Suprapubic skin (tissue), 3 donors: ENCODE results near the gene IGF2BP2.

Source experiments
- EP300 ChIP-seq: sonication (generic); formaldehyde crosslinking; IDR thresholded peaks from one replicate; pipeline ENCODE4 v1.6.1; 2017; ENCODE audit warnings: antibody characterized with exemption
- POLR2A ChIP-seq, 2 donors: fragments of 450-650 bp; IDR thresholded peaks; one replicate each; pipeline ENCODE4 v1.6.1; 2017; ENCODE audit warnings: antibody characterized with exemption in 2 of 2, mild to moderate bottlenecking in 2 of 2, moderate library complexity in 2 of 2
- TF ChIP-seq, protein P1 (sequence below), 2 donors: fragments of 200-600 bp in 1 of 2; fragments of 450-650 bp in 1 of 2; sonication (generic) in 1 of 2; IDR thresholded peaks; one replicate each; pipeline ENCODE4 v1.5.1; 2016 to 2019; ENCODE audit warnings: antibody characterized with exemption in 2 of 2, mild to moderate bottlenecking in 1 of 2, moderate library complexity in 1 of 2

DNA sequence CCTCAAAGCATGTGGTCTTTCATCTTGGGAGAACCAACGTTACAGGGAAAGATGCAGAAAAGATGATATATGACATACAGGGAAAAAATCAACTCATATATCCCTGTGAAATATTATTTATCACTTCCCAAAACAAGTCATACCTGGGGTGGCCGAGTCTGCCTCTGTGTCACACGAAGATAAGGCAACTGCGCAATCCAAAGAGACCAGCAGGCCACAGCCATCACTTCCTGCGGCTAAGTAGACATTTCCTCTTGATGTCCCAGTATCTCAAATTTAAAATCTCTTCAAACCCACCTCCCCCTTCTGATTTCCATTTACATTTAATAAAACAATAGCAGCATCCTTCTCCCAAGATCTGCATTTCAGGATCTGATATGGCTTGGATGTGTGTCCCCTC is 71.5 kb downstream of the IGF2BP2 start:
- TF ChIP-seq, protein P1, sequence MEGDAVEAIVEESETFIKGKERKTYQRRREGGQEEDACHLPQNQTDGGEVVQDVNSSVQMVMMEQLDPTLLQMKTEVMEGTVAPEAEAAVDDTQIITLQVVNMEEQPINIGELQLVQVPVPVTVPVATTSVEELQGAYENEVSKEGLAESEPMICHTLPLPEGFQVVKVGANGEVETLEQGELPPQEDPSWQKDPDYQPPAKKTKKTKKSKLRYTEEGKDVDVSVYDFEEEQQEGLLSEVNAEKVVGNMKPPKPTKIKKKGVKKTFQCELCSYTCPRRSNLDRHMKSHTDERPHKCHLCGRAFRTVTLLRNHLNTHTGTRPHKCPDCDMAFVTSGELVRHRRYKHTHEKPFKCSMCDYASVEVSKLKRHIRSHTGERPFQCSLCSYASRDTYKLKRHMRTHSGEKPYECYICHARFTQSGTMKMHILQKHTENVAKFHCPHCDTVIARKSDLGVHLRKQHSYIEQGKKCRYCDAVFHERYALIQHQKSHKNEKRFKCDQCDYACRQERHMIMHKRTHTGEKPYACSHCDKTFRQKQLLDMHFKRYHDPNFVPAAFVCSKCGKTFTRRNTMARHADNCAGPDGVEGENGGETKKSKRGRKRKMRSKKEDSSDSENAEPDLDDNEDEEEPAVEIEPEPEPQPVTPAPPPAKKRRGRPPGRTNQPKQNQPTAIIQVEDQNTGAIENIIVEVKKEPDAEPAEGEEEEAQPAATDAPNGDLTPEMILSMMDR (IDR thresholded peaks at IDR 0.05) = no peak
- TF ChIP-seq POLR2A (IDR thresholded peaks at IDR 0.05) = no peak
- no peak for TF ChIP-seq EP300
